Left colon (tissue), 2 donors: ENCODE data around the gene SEMA3D. TPM values are rescaled to one million over a fixed set of nuclear protein-coding genes. Genes with fewer than 3 reads are reported as not detected.
A peak's percentile ranks its signal among the peaks of the same experiment; 100 is the strongest.

ENCODE experiments used
- ATAC-seq: fragments of 200-7000 bp; cut with Tn5 transposase; one replicate; pipeline ENCODE4 v1.9.1; 2020; ENCODE audit warnings: mild to moderate bottlenecking, moderate library complexity
- DNase-seq, 2 donors: peaks; one replicate each; pipeline ENCODE4 v3.0.0-alpha.2; 2020
- intact Hi-C, 2 donors: fragments of 100-400 bp; cut with DNase I in 1 of 2; cut with micrococcal nuclease in 1 of 2; formaldehyde crosslinking; loops; one replicate each; pipeline versions ENCODE4 v1.11.2 to v1.14.0; 2022; cut with DNase I, micrococcal nuclease
- long read RNA-seq: library from polyadenylated mRNA; unstranded; transcript quantifications from one replicate; pipeline ENCODE4 v2.0.0, GENCODE V29; 2021
- total RNA-seq, 2 donors: library from RNA; stranded (reverse); fragmentation: NEBNext Ultra II Directional; extraction: Animal tissue kit (Norgen Biotek cat#: 25700); gene quantifications; one replicate each; pipeline ENCODE4 v1.2.1, GENCODE V29; 2021
- donor health status: DM: no; HTN: no; CAD: no.
- donor health status: DM: yes; HTN: yes; CAD: no.

The SEMA3D gene
- 1 to 10 TPM; 2.0 to 2.6 TPM for total RNA-seq
- long read RNA-seq, result 0 reads

GRCh38 chr7:85186521-85187241 lies at the start of gene SEMA3D:
SEMA3D (minus strand) TSS chr7:85187056; CDS start chr7:85121891, 65,165 bp downstream.
- ATAC-seq, result peak; percentile 85
- intact Hi-C loops, result no loop called here

GRCh38 chr7:85234730-85235129 lies 47.9 kb upstream of the SEMA3D start:
- intact Hi-C loops, result no loop called here
- DNase-seq (no peak), ATAC-seq (no peak)

More at GRCh38 chr7:85186521-85187241, at the start of gene SEMA3D:
- DNase-seq, result peak; percentile 28 to 53

- no peak for ATAC-seq
- intact Hi-C loops, result no loop called here
- no peak for DNase-seq
These were observed 45.2 kb upstream of the SEMA3D start for GRCh38 chr7:85232068-85232467.

GRCh38 chr7:85230623-85231022 lies 43.8 kb upstream of the SEMA3D start:
- no peak for DNase-seq
- no peak for ATAC-seq
- intact Hi-C loops, result no loop called here

- no peak for ATAC-seq
- intact Hi-C loops, result no loop called here
These were observed 42.7 kb upstream of the SEMA3D start for GRCh38 chr7:85229544-85229943.

GRCh38 chr7:85226361-85227085 lies 39.7 kb upstream of the SEMA3D start:
- intact Hi-C loops, result no loop called here
- DNase-seq (no peak), ATAC-seq (no peak)

More at GRCh38 chr7:85229544-85229943, 42.7 kb upstream of the SEMA3D start:
- no peak for DNase-seq

GRCh38 chr7:85224171-85224570 lies 37.3 kb upstream of the SEMA3D start:
- intact Hi-C loops, result no loop called here
- no peak for ATAC-seq
- no peak for DNase-seq

- ATAC-seq, result no peak
- no peak for DNase-seq
- intact Hi-C loops, result no loop called here
These were observed 35.7 kb upstream of the SEMA3D start for GRCh38 chr7:85222522-85222921.

GRCh38 chr7:85221796-85222195 lies 34.9 kb upstream of the SEMA3D start:
- no peak for ATAC-seq
- no peak for DNase-seq
- intact Hi-C loops, result no loop called here

GRCh38 chr7:85220651-85221050 lies 33.8 kb upstream of the SEMA3D start:
- no peak for DNase-seq
- ATAC-seq, result no peak
- intact Hi-C loops, result no loop called here

- ATAC-seq (no peak), DNase-seq (no peak)
- intact Hi-C loops, result no loop called here
These were observed 33.2 kb upstream of the SEMA3D start for GRCh38 chr7:85220023-85220422.

- intact Hi-C loops, result no loop called here
- ATAC-seq, result no peak
- DNase-seq, result no peak
These were observed 30.2 kb upstream of the SEMA3D start for GRCh38 chr7:85217085-85217484.

- DNase-seq, result no peak
- intact Hi-C loops, result no loop called here
- ATAC-seq, result no peak
These were observed 28.2 kb upstream of the SEMA3D start for GRCh38 chr7:85215098-85215497.

- ATAC-seq (no peak), DNase-seq (no peak)
- intact Hi-C loops, result no loop called here
These were observed 26.6 kb upstream of the SEMA3D start for GRCh38 chr7:85213500-85213899.

- intact Hi-C loops, result no loop called here
- ATAC-seq (no peak), DNase-seq (no peak)
These were observed 18.9 kb upstream of the SEMA3D start for GRCh38 chr7:85205754-85206153.

GRCh38 chr7:85204496-85204895 lies 17.6 kb upstream of the SEMA3D start:
- DNase-seq (no peak), ATAC-seq (no peak)
- intact Hi-C loops, result no loop called here

GRCh38 chr7:85204061-85204460 lies 17.2 kb upstream of the SEMA3D start:
- intact Hi-C loops, result no loop called here
- ATAC-seq (no peak), DNase-seq (no peak)

GRCh38 chr7:85201209-85201608 lies 14.4 kb upstream of the SEMA3D start:
- no peak for DNase-seq
- intact Hi-C loops, result no loop called here

GRCh38 chr7:85196696-85197095 lies 9.8 kb upstream of the SEMA3D start:
- intact Hi-C loops, result no loop called here
- ATAC-seq (no peak), DNase-seq (no peak)

More at GRCh38 chr7:85201209-85201608, 14.4 kb upstream of the SEMA3D start:
- no peak for ATAC-seq

GRCh38 chr7:85191383-85191782 lies 4.5 kb upstream of the SEMA3D start:
- ATAC-seq (no peak), DNase-seq (no peak)
- intact Hi-C loops, result no loop called here
